Panc1 (cell line): ENCODE data around the gene NR1H2.

Experiments
- POLR2AphosphoS5 ChIP-seq: IDR thresholded peaks from 2 replicates; pipeline ENCODE4 v1.6.1; 2012; ENCODE audit warnings: mild to moderate bottlenecking, low read depth, low read length, moderate library complexity
- SIN3A ChIP-seq: IDR thresholded peaks from 2 replicates; pipeline ENCODE4 v1.6.1; 2012; ENCODE audit warnings: low read depth, mild to moderate bottlenecking, low read length, moderate library complexity, borderline replicate concordance; ENCODE audit not compliant: insufficient read depth
- TCF7L2 ChIP-seq: IDR thresholded peaks from 2 replicates; pipeline ENCODE4 v1.6.1; 2011; ENCODE audit warnings: mild to moderate bottlenecking, low read depth, low read length, inconsistent platforms
- TF ChIP-seq, protein P1 (sequence below), 2 experiments: IDR thresholded peaks; 2 replicates each; pipeline ENCODE4 v1.6.1; 2011 to 2012; ENCODE audit warnings: low read depth in 2 of 2, control low read depth in 1 of 2, low read length in 1 of 2, mild to moderate bottlenecking in 1 of 2, moderate library complexity in 1 of 2; ENCODE audit not compliant: insufficient read depth in 1 of 2
- TF ChIP-seq, protein P2 (sequence below): fragments of 450-650 bp; IDR thresholded peaks from 2 replicates; pipeline ENCODE4 v1.5.1; 2017; ENCODE audit warnings: mild to moderate bottlenecking

DNA sequence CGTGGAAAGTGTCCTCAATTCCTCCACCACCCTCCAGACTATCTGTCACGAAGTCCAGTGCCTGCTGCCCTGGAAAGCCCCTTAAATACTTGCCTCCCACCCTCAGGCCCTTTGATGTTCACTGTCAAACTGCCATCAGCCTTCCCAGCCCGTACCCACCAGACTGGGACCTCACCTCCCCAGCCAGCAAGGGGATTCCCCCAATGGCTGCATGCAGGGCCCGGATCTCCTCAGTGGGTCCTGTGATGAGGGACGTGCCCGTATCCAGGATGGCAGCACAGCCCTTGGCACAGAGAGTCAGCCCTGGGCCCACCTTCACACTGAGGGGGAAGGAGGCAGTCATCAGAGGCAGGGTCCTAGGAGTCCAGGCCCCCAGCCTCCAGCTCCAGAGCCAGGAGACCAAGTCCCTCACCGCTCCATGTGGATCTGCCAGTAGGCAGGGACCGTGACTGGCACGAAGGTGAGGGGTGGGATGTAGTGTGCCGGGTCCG is 16.9 kb upstream of the NR1H2 start:
- TF ChIP-seq, protein P1, sequence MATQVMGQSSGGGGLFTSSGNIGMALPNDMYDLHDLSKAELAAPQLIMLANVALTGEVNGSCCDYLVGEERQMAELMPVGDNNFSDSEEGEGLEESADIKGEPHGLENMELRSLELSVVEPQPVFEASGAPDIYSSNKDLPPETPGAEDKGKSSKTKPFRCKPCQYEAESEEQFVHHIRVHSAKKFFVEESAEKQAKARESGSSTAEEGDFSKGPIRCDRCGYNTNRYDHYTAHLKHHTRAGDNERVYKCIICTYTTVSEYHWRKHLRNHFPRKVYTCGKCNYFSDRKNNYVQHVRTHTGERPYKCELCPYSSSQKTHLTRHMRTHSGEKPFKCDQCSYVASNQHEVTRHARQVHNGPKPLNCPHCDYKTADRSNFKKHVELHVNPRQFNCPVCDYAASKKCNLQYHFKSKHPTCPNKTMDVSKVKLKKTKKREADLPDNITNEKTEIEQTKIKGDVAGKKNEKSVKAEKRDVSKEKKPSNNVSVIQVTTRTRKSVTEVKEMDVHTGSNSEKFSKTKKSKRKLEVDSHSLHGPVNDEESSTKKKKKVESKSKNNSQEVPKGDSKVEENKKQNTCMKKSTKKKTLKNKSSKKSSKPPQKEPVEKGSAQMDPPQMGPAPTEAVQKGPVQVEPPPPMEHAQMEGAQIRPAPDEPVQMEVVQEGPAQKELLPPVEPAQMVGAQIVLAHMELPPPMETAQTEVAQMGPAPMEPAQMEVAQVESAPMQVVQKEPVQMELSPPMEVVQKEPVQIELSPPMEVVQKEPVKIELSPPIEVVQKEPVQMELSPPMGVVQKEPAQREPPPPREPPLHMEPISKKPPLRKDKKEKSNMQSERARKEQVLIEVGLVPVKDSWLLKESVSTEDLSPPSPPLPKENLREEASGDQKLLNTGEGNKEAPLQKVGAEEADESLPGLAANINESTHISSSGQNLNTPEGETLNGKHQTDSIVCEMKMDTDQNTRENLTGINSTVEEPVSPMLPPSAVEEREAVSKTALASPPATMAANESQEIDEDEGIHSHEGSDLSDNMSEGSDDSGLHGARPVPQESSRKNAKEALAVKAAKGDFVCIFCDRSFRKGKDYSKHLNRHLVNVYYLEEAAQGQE (IDR thresholded peaks at IDR 0.05; ENCODE audit: insufficient read depth in 1 of 2, low read depth in 2 of 2, low read length in 1 of 2): no peak
- TF ChIP-seq, protein P2, sequence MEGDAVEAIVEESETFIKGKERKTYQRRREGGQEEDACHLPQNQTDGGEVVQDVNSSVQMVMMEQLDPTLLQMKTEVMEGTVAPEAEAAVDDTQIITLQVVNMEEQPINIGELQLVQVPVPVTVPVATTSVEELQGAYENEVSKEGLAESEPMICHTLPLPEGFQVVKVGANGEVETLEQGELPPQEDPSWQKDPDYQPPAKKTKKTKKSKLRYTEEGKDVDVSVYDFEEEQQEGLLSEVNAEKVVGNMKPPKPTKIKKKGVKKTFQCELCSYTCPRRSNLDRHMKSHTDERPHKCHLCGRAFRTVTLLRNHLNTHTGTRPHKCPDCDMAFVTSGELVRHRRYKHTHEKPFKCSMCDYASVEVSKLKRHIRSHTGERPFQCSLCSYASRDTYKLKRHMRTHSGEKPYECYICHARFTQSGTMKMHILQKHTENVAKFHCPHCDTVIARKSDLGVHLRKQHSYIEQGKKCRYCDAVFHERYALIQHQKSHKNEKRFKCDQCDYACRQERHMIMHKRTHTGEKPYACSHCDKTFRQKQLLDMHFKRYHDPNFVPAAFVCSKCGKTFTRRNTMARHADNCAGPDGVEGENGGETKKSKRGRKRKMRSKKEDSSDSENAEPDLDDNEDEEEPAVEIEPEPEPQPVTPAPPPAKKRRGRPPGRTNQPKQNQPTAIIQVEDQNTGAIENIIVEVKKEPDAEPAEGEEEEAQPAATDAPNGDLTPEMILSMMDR: no peak
- TF ChIP-seq TCF7L2 (no peak), POLR2AphosphoS5 (no peak), SIN3A (no peak)
